Testis (tissue), 2 donors: ENCODE data around the gene TST.

Experiments used
- CTCF ChIP-seq, 3 experiments: fragments of 450-650 bp in 2 of 3; fragments of 200-600 bp in 1 of 3; sonication (generic) in 1 of 3; IDR thresholded peaks; one replicate each; pipeline ENCODE4 v1.5.1; 2016 to 2019; ENCODE audit warnings: antibody characterized with exemption in 3 of 3, mild to moderate bottlenecking in 2 of 3, moderate library complexity in 1 of 3
- POLR2A ChIP-seq: fragments of 450-650 bp; IDR thresholded peaks from one replicate; pipeline ENCODE4 v1.6.1; 2017; ENCODE audit warnings: antibody characterized with exemption, mild to moderate bottlenecking, moderate library complexity

- no peak for TF ChIP-seq CTCF (IDR thresholded peaks at IDR 0.05)
- TF ChIP-seq POLR2A: no peak
Observed at GRCh38 chr22:37062376-37062675, 43.1 kb upstream of the TST start.
